NT2/D1 (cell line): ENCODE measurements around the gene FOXP1.

ENCODE experiments used
- YY1 ChIP-seq: IDR thresholded peaks from 2 replicates; pipeline ENCODE4 v1.6.1; 2011; ENCODE audit not compliant: insufficient read length, insufficient read depth
- ZNF274 ChIP-seq: IDR thresholded peaks from 2 replicates; pipeline ENCODE4 v1.6.1; 2011; ENCODE audit warnings: mild to moderate bottlenecking, low read depth, low read length

DNA sequence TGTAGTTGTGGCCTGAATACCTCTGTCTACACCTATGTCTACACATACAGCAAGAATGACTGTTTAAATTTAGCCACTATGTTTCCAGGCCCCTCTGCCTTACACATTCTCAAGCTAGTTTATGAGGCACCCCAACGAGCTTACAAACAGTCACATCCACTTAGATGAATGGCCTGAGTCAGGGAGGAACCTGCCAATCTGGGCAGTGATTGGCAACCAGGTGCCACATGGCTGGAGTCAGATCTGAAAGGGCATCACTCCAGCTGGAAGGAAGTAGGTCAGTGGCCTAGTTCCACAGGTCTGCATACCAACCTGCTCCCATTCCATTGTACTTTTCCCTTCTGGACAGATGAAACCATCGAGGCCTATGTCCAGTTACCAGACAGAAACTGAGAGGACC is 136.3 kb downstream of the FOXP1 start:
- no peak for TF ChIP-seq YY1
- TF ChIP-seq ZNF274: no peak
